HG03439 (cell line): ENCODE data around the gene JAK3.
"Not testable (repeated sequence)": the region's sequence is repeated elsewhere in the genome, so short reads cannot be mapped to it uniquely, and the experiment has no call there.

ENCODE experiments used
- ATAC-seq: cut with Tn5 transposase; IDR thresholded peaks from one replicate; pipeline ENCODE4 v1.9.1; 2021; ENCODE audit warnings: mild to moderate bottlenecking, moderate library complexity; ENCODE audit not compliant: unreplicated experiment

JAK3 gene

GRCh38 chr19:17807731-17808316, 40.0 kb downstream of the JAK3 start:
- no peak for ATAC-seq

- ATAC-seq, result no peak
Measured at GRCh38 chr19:17806945-17807344, 40.8 kb downstream of the JAK3 start.

- ATAC-seq, result no peak
Measured at GRCh38 chr19:17805427-17805826, 42.4 kb downstream of the JAK3 start.

- ATAC-seq, result no peak
Measured at GRCh38 chr19:17803264-17803896, 44.4 kb downstream of the JAK3 start.

- ATAC-seq, result no peak
Measured at GRCh38 chr19:17802137-17802858, 45.5 kb downstream of the JAK3 start.

DNA sequence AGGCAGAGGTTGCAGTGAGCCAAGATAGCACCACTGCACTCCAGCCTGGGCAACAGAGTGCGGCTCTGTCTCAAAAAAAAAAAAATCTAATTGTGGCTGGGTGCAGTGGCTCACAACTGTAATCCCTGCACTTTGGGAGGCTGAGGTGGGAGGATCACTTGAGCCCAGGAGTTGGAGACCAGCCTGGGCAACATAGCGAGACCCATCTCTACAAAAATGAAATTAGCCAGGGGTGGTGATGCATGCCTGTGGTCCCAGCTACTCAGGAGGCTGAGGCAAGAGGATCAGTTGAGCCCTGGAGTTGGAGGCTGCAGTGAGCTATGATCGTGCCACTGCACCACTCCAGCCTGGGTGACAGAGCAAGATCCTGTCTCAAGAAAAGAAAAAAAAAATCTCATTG, 49.2 kb downstream of the JAK3 start:
- not testable (repeated sequence) for ATAC-seq

DNA sequence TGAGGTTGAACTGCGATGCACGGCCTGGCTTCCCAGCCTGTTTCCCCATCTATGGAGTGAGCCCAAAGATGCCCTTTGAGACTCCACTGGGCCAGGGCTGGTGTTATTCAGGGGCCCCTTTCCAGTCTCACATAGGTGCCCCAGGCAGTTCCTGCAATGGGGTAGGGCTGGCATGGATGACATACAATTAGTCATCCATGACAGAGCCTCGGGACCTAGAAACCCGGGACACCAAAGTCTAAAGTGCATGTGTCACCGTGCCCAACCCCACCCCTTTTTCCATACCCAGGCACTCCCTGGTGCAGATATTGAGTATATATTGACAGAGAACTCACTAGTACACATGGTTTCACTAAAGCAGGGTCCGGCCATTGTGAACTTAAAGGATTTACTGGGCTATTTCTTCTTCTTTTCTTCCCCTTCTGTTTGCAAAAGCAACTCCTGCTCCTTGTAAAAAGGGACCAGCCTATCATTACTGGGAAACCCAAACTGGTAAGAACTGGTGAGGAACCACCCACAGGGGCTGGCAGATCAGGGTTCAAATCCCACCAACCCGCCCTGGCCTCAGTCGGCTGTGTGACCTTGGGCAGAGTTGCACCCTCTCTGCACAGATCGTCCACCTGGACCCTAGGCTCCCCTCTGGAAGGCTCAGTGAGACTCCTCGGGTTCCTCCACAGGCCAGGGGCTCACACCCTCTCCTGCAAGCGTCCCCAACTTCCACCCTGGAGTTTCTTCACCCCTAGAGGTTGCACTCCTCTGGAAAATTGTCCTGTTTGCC, 50.2 kb downstream of the JAK3 start:
- ATAC-seq, result no peak

- no peak for ATAC-seq
Measured at GRCh38 chr19:17796838-17797423, 50.9 kb downstream of the JAK3 start.

DNA sequence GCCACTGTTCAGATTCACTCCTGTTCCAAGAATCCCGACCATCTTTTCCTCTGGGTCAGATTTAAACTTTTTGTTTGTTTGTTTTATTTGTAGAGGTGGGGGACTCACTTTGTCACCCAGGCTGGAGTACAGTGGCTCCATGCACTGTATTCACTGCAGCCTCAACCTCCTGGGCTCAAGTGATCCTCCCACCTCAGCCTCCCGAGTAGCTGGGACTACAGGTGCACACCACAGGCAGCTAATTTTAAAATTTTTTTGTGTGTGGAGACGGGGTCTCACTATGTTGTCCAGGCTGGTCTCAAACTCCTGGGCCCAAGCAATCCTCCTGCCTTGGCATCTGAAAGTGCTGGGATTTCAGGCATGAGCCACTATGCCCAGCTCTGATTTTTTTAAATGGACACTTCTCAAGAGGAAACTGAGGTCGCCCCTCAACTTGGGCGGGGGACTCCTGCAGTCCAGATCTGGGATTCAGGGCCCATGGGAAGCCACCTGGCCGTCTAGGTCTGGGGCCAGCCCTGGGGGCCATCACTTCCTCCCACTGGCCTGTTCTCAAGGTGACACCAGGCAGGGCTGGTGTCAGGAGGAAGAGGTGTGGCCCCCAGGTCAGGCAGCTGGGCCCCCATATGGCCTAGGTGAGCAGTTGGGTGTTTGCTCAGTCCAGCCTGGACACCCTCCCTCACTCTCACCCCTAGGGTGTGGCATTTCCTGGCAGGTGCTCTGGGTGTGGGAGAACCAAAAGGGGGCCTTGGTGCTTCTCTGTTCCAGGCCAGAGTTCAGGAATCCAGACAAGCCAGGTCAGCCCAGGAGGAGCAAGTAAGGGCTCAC, 51.6 kb downstream of the JAK3 start:
- no peak for ATAC-seq

GRCh38 chr19:17795495-17795856, 52.3 kb downstream of the JAK3 start:
- ATAC-seq, result no peak

- no peak for ATAC-seq
Measured at GRCh38 chr19:17794731-17795494, 52.9 kb downstream of the JAK3 start, which contains the start of gene B3GNT3. TSS of gene B3GNT3 (plus strand) at chr19:17795138. CDS start at chr19:17807808, 12,670 bp downstream.

DNA sequence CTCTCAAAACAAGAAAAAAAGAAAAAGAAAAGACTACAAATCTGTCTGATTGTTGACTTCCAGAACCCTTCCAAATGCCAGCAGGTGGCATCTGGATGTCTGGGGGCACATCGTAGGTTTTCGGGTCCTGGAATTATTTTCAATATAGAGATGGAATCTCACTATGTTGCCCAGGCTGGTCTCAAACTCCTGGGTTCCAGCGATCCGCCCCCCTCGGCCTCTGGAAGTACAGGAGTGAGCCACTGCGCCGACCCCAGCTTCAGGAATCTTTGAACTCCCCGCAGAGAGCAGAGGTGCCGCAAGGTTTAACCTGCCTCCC, 53.4 kb downstream of the JAK3 start:
- no peak for ATAC-seq

GRCh38 chr19:17790059-17790780, 57.6 kb downstream of the JAK3 start:
- ATAC-seq, result no peak

DNA sequence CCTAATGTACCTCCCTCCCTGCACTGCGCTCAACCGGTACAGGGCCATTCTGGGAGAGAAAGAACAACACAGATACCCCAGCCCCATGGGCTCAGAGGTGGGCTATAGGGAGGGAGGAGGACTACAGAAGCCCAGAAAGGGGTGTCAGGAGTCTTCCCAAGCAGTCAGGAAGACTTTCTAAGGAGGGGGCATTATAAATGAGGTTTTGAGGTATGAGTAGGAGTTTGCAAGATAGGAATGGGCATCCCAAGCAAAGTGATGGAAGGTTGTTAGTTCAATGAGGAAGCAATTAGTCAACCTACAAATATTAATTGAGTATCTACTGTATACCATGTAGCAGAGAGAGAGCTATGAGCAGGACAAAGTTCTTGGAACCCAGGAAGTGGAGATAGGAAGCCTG, 59.1 kb downstream of the JAK3 start:
- no peak for ATAC-seq

GRCh38 chr19:17787274-17787913, 60.4 kb downstream of the JAK3 start:
- no peak for ATAC-seq

DNA sequence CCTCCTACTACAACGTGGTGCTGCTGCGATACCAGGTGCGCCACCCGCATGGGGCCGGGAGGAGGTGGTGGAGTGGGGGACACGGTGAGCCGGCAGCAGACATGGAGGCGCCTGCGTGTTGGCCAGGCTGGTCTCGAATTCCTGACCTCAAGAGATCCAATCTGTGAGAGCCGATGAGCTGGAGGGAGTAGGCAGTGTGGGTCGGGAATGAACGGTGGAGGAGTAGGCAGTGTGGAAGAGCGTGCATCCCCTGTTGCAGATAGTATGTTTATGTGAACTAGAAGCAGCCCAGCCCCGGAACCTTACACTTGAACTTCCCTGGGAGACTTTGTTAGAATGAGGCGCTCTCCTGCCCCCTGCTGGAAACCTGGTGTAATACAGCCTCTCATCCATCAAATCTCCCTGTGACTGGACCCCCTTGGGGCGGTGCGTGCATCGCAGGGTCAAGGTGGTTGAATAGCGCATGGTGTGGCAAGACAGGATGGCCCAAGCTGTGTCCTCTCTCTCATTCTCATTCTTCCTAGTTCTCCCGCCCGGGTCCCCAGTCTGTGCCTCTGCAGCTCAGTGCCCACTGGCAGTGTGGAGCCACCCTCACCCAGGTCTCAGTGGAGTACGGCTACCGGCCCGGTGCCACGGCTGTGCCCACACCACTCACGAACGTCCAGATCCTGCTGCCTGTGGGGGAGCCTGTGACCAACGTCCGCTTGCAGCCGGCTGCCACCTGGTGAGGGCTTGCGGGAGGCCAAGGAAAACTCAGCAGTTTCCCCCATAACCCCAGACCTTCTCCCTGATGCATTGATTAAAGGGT, 63.4 kb downstream of the JAK3 start:
- no peak for ATAC-seq

DNA sequence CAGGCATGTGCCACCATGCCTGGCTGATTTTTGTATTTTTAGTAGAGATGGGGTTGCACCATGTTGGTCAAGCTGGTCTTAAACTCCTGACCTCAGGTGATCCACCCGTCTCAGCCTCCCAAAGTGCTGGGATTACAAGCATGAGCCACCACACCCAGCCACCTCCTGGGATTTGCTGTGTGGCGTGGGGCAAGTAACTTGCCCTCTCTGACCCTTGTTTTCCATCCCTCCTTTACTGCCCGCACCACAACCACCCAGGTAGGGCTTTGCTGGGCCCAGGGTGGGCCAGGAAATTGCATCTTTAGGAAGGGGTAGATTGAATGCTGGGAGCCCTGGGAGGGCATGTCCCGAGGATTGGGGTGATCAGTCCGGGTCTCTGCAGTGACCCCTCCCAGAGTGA, 64.1 kb downstream of the JAK3 start:
- not testable (repeated sequence) for ATAC-seq

GRCh38 chr19:17780781-17781180, 67.0 kb downstream of the JAK3 start:
- no peak for ATAC-seq
